Esophagus squamous epithelium (tissue), 4 donors: Measurements from ENCODE around the gene LDLRAD3.

Source experiments
- POLR2A ChIP-seq, 4 donors: fragments of 450-650 bp; IDR thresholded peaks; one replicate each; pipeline ENCODE4 v1.6.1; 2017; ENCODE audit warnings: antibody characterized with exemption in 4 of 4, mild to moderate bottlenecking in 4 of 4, moderate library complexity in 3 of 4
- TF ChIP-seq, protein P1 (sequence below), 6 experiments: fragments of 450-650 bp in 4 of 6; fragments of 200-600 bp in 2 of 6; sonication (generic) in 2 of 6; IDR thresholded peaks; one replicate each; pipeline ENCODE4 v1.5.1; 2016 to 2019; ENCODE audit warnings: antibody characterized with exemption in 6 of 6, mild to moderate bottlenecking in 4 of 6, moderate library complexity in 4 of 6

DNA sequence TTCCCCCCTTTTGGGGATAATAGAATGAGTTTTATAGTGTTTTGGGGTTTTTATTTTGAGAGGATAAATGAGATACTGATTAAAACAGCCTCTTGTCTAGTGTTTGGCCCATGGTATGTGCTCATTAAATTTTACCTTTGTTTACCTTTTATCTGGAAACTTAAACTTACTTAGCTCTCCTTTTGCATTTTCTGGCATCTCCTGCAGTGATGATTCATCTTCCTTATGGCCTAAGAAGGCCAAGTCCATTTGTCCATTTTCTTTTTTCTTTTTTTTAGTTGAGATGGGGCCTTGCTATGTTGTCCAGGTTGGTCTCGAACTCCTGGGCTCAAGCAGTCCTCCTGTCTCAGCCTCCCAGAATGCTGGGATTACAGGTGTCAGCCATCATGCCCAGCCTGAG lies 189.1 kb downstream of the LDLRAD3 start:
- TF ChIP-seq, protein P1, sequence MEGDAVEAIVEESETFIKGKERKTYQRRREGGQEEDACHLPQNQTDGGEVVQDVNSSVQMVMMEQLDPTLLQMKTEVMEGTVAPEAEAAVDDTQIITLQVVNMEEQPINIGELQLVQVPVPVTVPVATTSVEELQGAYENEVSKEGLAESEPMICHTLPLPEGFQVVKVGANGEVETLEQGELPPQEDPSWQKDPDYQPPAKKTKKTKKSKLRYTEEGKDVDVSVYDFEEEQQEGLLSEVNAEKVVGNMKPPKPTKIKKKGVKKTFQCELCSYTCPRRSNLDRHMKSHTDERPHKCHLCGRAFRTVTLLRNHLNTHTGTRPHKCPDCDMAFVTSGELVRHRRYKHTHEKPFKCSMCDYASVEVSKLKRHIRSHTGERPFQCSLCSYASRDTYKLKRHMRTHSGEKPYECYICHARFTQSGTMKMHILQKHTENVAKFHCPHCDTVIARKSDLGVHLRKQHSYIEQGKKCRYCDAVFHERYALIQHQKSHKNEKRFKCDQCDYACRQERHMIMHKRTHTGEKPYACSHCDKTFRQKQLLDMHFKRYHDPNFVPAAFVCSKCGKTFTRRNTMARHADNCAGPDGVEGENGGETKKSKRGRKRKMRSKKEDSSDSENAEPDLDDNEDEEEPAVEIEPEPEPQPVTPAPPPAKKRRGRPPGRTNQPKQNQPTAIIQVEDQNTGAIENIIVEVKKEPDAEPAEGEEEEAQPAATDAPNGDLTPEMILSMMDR (IDR thresholded peaks at IDR 0.05): no peak
- no peak for TF ChIP-seq POLR2A (IDR thresholded peaks at IDR 0.05)
